COLO829 (cell line): ENCODE data around the gene BASP1.
"Not testable (repeated sequence)": the region's sequence is repeated elsewhere in the genome, so short reads cannot be mapped to it uniquely, and the experiment has no call there.

Experiments
- DNase-seq: peaks from one replicate; pipeline ENCODE4 v3.0.0; 2012; ENCODE audit warnings: low spot score

BASP1 gene

DNA sequence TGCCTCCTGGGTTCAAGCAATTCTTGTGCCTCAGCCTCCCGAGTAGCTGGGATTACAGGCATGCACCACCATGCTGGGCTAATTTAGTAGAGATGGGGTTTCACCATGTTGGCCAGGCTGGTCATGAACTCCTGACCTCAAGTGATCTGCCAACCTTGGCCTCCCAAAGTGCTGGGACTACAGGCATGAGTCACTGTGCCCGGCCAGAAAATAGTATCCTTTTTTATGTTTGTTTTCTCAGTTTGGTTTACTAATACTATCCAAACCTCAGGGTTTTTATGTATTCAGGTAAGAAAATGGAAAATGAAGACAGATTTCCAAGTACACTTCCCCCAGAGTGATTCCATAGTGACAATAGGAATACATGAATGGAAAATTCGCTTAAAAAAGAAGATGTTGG is 101.7 kb downstream of the BASP1 start:
- DNase-seq: not testable (repeated sequence)

GRCh38 chr5:17325770-17326599 is 108.6 kb downstream of the BASP1 start:
- no peak for DNase-seq
